GM18507 (cell line): Measurements from ENCODE around the gene COQ7.

Experiments used
- DNase-seq: peaks from one replicate; pipeline ENCODE4 v3.0.0; 2011; ENCODE audit warnings: low read depth; ENCODE audit not compliant: insufficient read length; ENCODE audit errors: extremely low spot score
- FAIRE-seq: peaks from 2 replicates; lab custom pipeline; 2011; peaks lifted over from hg19 to GRCh38; lab: Jason Lieb, UNC

Gene COQ7

DNA sequence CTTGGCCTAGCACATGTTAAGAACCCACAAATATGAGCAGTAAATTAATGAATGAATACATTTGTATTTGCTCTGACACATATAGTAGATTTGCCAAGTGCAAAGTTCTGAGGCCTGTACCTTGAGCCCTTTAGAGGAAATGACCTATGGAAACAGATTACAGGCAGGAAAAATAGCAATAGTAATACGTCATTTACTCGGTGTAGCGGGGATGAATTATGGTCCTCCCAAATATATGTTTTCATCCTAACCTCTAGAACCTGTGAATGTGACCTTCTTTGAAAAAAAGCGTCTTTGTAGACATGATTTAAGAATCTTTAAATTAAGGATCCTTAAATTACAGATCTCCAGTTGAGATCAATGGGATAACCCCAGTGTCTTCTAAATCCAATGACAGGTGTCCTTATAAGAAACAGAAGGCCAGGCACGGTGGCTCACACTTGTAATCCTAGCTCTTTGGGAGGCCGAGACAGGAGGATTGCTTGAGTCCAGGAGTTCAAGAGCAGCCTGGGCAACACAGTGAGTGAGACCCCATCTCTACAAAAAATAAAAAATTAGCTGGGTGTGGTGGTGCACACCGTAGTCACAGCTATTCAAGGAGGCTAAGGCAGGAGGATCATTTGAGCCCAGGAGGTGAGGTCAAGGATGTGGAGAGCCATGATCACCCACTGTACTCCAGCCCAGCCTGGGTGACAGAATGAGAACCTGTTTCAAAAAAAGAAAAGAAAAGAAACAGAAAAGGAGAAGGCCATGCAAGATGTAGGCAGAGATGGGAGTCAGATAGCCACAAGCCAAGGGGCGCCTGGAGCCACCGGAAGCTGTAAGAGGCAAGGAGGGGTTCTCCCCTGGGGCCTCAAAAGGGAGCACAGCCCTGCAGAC is 41.2 kb downstream of the COQ7 start:
- FAIRE-seq = peak; percentile 9
- DNase-seq = no peak

DNA sequence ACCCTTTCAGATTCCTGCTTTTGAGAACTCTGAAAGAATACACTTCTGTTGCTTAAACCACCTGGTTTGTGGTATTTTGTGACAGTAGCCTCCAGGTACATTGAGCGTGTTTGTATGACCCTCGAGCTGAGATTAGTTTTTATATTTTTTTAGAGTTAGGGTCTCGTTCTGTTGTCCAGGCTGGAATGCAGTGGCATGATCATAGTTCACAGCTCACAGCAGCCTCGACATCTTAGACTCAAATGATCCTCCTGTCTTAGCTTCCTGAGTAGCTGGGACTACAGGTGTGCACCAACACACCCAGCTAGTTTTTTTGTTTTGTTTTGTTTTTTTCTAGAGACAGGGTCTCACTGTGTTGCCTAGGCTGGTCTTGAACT is 41.9 kb downstream of the COQ7 start:
- DNase-seq (no peak), FAIRE-seq (no peak)

DNA sequence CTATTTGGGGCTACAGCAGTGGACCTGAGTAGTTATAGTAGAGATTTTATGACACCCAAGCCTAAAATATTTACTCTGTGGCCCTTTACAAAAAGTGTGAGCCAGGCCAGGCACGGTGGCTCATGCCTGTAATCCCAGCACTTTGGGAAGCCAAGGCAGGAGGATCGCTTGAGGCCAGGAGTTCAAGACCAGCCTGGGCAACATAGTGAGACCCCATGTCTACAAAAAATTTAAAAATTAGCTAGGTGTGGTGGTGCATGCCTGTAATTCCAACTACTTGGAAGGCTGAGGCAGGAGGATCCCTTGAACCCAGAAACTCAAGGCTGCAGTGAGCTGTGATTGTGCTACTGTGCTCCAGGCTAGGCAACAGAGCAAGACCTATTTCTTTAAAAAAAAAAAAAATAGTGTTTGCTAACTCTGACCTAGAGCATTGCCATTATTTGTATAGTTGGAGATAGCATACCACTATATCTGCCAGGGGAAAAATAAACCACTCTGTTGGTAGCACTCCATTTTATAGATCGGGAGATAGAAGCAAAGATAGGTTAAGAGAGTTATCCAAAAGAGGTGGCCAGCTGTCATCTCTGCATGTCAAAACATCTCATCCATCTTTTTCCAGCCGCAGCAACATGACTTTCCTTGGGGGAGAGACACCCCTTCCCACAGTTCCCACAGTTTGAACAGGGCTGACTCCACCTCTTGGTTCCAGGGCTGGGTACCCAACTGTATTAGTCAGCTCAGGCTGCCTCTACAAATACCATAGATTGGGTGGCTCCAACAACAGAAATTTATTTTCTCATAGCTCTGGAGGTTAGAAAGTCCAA is 43.3 kb downstream of the COQ7 start:
- no peak for DNase-seq
- no peak for FAIRE-seq

DNA sequence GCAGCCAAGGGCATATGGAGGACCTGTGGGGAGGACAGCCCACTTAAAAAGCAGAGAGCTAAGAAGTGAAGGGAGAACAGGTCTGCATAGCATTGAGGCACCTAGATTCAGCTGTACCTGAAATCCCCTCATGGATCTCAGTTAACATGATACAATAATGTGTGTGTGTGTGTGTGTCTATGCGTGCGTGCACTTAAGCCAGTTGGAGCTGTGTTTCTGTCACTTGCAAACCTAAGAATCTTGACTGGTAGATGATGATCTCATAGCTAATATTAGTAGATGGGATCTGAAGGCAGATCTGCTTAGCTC is 44.6 kb downstream of the COQ7 start:
- FAIRE-seq (no peak), DNase-seq (no peak)

DNA sequence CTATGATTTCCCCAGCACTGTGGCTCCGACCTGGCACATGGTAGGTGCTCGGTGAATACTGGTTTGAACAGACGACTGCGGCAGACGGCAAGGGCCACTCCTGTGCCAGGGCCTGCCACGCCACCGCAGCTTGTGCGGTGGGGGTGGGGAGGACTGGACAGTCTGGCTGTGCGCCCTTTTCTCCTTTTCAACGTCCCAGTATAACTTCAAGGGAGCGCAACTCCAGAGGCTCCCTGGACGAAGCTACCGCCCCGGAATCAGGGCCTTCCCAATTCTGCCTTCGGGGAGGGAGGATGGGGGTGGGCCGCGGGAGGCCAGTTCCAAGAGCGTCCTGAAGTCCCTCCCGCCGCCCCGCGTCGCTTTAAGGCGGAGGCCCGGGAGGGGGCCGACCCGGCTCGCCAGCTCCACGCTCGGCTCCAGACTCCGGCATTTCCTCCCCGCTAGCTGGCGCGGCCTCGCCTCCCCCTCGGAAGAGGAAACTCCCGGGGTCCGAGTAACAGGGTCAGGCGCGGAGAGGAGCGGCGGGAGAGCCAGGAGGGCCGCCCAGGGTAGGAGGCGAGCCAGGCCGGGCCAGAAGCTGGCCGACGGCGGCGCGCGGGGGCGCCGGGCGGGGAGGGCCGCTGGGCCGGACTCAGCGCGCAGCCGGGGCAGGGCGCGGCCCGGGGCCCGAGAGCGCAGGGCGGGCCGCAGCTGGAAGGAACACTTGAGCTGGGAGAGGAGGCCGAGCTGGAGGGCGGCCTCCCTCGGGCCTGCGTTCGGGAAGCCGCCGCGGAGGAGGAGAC is 46.4 kb downstream of the COQ7 start, which contains the start of gene ITPRIPL2:
Gene ITPRIPL2 (plus strand): TSS at position 388 of the 782 bp plus-strand sequence. CDS start 498 bp downstream, outside the sequence.
- no peak for FAIRE-seq
- no peak for DNase-seq

DNA sequence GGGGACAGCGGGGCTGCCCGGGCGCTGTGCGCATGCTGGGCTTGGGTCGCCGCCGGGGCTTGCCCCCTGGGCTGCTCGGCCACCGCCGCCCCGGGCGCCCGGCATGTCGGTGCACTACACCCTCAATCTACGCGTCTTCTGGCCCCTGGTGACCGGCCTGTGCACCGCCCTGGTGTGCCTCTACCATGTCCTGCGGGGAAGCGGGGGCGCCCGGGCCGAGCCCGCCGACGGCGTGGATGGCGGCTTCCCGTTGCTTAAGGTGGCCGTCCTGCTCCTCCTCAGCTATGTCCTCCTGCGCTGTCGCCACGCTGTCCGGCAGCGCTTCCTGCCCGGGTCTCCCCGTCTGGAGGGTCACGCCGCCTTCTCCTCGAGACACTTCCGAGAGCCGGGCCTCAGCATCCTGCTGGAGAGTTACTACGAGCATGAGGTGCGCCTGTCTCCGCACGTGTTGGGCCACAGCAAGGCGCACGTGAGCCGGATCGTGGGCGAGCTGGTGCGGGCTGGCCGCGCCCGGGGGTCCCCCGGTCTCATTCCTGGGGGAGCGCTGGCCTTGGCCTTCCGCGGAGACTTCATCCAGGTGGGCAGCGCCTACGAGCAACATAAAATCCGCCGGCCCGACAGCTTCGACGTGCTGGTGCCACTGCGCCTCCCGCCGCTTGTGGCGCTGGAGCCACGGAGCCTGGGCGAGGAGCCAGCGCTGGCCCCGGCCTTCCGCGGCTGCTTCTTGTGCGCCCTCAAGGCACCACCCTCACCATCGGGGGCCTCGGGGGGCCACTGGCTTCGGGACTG is 47.1 kb downstream of the COQ7 start:
- DNase-seq = no peak
- no peak for FAIRE-seq

DNA sequence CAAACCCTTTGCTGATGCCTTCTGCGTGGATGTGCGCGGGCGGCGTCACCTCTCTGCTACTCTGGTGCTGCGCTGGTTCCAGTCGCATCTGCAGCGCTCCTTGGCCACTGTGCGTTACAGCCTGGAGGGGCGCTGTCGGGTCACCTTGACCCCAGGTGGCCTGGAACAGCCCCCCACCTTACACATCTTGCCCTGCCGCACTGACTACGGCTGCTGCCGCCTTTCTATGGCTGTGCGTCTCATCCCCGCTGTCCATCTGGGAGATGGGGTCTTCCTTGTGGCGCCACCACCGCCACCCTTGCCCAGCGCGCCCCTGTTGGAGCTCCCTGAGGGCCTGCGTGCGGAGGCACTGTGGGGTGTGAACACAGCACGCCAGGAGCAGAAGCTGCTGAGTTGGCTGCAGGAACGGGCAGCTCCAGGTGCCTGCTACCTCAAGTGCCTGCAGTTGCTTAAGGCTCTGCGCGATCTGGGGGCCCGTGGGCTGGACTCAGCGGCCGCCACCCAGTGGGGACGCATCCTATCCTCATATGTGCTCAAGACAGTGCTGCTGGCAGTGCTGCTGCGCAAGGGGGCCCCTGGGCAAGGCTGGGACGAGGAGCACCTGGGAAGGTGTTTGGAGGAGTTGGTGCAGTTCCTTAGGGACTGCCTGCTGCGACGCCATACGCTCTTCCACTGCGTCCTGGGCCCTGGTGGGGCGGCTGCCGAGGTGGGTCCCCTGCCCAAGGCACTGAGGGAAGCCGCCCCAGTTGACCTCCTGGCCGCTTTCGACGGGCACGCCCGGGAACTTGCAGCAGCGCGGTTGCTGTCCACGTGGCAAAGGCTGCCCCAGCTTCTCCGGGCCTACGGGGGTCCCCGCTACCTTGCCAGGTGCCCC is 48.0 kb downstream of the COQ7 start:
- FAIRE-seq (no peak), DNase-seq (no peak)

DNA sequence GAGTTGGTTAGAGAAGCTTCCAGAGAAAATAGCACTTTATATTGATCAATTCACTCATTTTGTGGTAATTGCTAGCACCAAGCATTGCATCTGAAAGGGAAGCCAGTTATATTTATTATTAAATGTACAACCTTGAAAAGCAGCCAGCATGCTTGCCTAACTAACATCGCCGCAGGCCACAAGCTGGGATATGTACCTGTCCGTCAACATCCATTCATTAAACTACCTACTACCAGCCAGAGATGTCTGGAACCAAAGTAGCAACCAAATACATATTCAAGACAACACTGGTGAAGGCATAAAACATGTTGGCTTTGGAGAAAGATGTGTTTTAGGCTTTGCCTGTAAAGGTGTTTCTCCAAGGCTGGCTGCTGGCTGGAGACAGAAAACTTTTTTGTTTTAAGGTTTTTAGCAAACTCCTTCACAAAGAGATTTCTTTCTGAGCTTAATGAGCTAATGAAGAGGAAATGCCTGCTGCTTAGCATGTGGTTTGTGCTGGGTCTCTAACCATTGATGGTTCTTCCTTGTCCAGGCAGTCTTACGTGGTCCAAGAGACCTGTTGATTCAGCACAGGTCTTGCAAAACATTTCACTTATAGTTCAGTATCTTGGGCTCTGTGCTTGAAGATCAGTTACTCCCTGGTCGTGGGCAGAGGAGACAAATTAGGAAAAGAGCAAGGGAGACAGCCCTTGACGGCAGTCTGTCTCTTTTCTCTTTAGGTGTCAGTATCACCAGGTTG is 49.5 kb downstream of the COQ7 start:
- peak; percentile 45 for FAIRE-seq
- no peak for DNase-seq

DNA sequence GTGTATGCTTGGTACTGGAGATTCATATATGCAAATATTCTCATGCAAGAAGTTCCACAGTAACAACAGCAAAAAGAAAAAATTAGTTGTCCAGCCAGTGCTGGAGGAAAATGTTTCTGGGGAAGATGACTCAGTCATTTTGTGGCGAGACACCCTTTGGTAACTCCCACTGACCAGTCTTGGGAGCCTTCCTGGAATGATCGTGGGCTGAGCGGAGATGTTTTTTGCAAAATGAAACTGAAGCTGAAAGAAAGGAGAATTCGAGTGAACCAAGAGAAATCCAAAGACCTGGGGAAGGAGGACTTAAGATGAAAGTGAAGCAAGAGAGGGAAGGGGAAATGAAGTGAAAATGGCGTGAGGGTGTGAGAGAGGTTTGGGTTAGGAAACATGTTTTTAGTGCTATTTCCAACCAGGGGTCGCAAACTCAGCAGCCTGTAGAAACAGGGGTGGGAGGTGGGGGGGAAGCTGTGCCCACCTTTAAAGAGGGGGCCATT is 51.6 kb downstream of the COQ7 start:
- DNase-seq (no peak), FAIRE-seq (no peak)

DNA sequence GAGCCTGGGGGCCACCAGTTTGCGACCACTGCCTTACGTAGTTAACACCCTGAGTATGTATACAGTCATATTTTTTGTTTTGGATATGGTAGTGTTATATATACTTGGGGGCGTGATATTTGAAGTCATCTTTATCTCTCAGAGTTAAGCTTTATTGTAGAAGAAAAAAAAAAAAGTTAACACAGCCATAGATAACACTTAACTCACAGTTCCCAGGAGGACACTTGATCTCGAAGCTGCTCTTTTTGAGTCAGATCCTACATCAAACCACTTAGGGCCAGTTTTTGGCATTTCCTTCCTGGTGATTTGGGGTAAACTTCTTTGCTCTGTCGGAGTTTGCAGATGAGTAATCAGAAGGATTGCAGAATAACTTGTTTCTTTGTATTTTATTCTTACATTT is 52.1 kb downstream of the COQ7 start:
- DNase-seq (no peak), FAIRE-seq (no peak)

DNA sequence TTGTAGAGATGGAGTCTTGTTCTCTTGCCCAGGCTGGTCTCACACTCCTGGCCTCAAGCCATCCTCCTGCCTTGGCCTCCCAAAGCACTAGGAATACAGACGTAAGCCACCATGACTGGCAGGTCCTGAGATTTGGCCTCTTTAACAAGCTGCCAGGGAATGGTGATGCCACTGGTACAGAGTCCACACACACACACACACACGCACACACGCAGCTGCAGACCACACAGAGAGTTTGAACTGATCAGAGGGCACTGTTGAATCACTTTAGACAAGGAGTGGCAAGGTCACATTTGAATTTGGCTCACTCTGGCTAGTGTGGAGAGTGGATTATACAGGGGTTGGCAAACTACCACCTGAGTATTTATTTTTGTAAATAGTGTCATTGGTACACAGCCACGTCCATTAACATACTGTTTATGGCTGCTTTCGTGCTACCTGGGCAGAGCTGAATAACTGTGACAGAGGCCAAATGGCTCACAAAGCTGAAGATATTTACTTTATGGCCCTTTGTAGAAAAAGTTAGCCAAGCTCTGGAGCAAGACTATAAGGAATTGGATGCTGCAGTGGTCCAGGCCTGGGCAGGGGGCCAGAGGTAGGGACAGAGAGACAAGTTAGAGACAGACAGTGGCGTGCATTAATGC is 56.2 kb downstream of the COQ7 start:
- FAIRE-seq (no peak), DNase-seq (no peak)

DNA sequence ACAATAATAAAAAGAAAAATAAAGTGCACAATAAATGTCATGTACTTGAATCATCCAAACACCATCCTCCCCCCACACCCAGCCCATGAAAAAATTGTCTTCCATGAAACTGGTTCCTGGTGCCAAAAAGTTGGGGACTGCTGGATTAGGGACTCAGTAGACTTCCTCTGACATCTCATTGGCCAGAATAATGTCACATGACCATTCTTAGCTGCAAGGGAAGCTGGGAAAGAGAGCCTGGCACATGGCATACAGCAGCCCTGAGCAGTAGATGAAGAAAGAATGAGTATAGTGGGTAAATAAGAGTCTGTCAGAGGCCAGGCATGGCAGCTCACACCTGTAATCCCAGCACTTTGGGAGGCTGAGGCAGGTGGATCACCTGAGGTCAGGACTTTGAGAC is 58.9 kb downstream of the COQ7 start:
- DNase-seq (no peak), FAIRE-seq (no peak)

DNA sequence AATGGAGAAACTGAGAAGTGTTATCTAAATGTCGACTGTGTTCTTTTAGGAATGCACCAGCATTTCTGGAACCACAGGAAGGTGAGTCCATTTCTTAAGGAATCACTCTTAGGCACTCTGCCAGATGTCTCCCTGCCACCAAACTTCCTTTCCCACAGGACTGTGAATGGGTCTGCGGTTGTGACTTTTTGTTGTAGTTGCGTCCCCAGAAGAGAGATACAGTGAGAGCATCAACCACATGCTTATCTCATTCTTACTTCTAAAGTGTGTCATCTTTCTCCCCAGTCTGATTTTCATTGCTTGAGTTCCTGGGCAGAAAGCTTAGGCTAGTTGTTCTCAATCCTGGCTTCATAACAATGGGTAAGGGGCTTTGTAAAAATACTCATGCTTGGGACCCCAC is 59.8 kb downstream of the COQ7 start:
- FAIRE-seq (peak; percentile 47), DNase-seq (no peak)

DNA sequence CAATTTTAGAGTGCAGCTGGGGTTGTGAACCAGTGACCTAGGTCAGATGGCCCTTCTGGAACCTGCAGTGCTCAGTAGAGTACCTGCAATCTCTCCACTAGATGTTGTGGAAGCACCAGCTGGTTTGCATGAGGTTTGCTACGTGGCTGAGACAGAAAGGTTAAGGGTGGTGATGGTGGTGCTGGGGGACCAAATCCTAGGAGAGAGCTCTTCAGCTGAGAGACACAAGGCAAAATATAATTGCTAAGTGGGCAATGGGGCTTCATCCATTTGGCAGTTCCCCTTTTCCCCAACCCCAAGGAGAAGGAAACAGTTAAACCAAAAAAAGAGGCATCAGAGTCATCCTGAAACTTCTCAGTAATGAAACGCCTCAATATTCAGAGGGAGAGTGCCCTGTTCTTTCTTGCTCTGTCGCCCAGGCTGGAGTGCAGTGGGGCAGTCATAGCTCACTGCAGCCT is 60.3 kb downstream of the COQ7 start:
- no peak for DNase-seq
- FAIRE-seq = peak; percentile 29

DNA sequence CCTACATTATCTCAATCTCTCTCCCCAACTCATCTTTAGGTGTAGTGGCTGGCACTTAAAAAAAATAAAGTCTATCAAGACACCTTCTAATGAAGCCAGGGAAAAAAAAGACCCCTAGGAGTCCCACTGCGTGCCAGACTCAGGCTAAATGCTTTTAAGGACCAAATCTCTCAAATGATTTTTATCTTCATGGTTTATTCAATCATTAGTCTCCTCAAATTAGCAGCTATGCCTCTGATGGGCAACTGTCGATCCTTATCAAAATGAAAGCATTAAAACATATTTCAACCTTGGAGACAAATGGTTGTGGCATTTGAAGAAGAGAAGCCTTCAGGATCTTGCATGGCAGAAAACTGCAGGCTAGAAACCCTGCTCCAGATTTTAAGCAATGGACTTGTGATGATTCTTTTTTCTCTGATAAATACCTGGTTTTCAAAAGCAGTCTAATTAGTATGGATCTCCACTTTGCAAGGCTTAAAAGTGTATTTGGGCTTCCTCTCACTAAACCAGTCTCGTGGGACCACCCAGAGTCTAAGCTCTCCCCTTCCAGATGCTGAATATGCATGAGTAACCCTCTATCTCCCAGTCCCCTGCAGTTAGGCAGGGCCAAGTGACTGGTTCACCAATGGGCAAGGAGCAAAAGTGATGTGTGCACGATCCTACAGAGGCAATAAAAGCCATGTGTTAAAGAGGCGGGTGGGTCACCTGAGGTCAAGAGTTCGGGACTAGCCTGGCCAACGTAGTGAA is 61.2 kb downstream of the COQ7 start:
- DNase-seq = no peak
- no peak for FAIRE-seq
